ENCODE data around the gene SNAI3.

The SNAI3 gene

DNA sequence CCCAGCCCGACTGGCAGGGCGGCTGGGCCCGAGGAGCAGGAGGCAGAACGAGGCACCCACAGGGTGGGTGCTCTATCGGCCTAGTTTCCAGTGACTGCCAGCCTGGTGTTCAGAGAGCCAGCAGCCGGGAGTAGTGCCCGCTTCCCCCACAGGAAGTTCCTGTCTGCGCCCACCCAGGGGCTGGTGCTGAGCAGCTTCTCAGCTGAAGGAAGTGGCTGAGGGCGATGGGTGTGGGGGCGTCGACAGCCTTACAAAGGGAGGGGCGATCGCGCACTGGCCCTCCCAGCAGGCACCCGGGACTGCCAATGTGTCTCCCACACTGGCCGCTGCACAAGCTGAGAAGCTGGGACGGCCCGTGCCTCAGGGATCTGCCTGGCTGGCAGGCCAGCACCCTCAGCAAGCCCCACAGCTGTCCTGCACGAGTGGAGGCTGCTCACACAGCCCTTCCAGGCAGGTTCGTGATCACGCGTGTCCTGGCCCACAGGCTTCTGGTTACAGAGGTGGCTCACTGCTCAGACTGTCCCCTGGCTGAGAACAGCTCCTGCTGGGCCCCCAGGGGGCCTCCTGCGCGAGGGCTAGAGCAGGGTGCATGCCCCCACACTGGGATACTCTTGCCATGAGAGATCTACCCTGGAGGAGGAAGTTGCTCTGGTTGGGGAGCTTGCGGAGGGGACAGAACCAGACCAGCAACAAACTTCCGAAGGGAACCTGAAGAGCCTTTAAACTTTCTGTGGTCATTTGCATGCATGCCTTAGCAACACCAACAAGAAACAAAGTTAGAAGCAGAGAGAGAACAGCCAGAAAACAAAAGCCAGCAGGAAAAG is 17.4 kb upstream of the SNAI3 start:
- no peak for DNase-seq

DNA sequence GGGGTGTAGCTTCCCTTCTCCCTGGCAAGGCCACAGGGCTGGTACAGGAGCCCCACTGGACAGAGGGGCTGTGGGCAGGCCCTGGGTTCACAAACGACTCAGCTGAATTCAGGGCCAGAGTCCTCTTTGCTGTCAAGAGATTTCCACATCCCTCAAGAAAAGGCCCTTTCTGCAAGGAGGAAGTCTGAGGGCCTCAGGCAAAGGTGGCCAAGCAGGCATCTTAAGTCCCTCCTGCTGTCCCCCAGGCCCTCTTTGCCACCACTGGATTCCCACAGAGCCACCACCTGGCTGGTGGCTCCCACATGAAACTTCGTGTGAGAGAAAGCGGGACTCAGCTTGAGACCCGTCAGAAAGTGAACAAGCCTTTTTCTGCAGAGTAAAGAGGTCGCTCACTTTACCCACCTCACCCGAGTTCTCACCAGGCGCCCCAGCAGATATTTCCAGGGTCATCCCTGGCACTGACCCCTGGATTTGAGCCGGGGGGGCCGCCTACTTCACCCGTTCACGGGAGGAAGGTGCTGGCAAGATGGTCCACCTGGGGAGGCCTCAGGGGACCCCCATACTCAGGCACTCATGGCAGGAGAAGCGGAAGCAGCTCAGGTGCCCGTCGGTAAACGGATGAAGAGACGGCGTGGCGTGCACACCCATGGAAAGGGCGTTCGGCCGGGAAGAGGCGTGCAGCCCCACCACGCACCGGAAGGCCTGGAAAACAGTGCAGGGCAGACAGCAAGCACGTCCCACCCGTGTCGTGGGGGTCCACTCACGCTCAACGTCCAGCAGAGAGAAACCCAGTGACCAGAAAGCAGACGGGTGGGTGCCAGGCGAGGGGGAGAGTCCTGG is 16.3 kb upstream of the SNAI3 start:
- no peak for DNase-seq

DNA sequence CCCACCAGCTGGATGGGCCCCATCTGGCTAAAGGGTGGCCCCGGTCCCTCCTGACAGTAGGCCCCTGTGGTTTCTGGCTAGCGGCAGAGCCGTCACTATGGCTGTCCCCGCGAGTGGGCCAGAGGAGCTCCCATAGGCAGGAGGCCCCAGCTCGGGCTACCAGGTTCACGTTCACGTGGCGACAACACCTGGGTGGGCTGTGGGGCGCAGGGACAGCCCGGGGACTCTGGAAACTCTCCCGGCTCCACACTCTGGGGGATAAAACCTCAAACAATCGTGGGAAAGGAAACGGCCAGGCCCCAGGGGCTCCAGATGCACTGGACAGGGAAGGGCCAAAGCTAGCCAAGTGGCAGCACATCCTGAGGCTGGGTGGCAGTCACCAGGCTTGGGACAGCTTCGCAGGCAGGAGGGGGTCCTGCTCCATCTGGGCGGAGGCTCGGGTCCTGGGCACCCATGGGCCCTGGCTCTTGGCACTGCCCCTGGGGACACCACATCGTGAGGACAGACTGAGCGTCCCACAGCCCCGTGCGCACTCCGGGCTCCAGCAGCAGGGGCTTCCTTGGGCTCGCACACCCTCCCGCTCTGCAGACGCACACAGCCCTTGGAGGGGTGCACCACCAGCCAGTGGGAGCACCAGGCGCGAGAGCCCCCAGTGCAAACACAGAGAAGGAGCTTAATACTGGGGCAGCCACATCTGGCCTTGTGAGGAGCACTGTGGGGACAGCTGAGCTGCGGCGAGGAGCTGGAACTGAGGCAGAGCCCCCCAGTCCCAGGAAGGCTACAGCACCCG is 15.5 kb upstream of the SNAI3 start:
- no peak for DNase-seq

DNA sequence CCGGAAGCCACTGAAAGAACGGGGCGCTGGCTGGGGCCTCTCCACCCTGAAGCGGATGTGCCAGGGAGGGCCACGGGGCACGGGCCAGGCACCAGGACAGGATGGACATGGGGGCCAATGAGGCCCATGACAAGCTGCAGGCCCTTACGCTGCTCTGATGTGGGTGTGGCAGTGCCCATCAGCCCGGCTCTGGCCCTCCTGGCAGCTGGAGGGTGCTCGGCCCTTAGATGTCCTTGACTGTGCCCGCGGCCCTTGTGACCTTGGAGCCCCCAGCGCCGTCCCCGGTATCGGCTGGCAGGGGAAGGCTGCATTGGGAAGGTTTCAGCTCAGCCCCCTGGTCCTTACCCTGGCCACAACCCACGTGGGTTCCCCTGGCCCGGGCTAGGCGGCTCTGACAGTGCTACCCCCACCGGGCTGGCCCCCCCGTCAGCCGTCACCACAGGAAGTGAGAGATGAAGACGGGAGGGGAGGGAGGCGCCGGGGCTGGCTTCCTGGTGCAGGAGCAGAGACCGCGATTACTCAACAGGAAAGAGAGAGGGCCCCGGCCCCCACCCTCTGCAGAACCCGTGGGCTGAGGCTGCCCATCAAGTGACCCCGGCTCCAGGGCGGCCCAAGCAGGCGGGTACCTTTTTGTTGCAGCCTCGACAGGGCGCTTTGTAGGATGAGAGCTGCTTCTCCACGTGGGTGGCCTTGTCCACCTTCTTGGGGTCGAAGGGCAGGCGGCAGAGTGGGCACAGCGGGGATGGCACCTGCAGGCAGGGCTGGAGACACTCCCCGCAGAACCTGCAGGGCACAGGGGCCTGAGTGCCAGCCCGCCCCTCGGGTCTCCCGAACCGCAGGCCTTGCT is 14.6 kb upstream of the SNAI3 start:
- DNase-seq, result peak; percentile 75

DNA sequence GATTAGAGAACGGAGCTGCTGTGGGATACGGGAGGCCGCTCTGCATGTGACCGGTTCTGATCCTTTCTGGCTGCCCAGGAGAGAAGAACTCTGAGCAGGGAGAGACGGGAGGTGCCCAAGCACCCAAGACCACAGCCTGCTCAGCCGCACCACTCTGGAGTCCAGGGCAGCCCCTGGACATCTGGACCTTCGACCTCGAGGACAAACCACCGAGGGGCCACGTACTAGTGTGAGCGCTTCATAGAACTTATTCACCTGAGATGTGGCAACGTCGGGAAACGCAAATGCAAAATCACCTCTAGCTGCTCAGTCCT is 14.0 kb upstream of the SNAI3 start:
- DNase-seq, result no peak

DNA sequence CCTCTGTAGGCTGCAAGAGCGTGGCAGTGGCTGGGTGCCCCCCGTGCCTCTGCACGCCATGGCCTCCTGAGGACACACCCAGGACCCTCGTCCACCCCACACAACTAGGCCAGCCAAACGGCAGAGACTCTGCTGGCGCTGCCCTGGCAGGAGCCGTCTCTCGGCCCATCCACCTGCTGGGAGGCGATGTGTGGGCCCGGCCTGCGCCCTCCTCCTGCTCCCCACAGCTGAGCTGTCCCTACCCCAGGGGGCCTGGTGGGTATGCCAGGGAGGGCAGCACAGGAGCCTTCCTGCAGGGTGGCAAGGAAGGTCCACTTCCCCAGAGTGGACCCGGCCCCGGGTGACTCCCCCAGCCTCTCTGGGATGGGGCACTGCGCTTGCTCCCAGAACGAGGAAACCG is 12.9 kb upstream of the SNAI3 start:
- no peak for DNase-seq

DNA sequence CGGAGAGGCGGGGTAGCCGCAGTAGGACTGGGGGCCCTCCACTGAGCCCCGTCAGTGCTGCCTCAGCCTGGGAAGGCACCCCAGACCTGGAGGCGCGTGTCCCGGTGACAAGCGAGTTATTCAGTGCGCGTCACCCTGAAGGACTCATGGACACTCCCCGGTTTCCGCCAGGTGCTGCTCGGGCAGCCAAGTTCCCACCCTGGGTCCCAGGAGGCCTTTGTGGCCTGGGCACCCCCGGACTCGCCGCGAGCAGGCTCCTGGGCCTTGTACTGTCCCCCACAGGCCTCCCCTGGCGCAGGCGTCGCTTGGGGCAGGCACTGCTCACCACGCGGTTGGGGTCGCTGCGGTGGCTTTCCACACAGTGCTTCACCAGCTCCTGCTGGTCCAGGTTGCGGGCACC is 12.3 kb upstream of the SNAI3 start:
- no peak for DNase-seq

DNA sequence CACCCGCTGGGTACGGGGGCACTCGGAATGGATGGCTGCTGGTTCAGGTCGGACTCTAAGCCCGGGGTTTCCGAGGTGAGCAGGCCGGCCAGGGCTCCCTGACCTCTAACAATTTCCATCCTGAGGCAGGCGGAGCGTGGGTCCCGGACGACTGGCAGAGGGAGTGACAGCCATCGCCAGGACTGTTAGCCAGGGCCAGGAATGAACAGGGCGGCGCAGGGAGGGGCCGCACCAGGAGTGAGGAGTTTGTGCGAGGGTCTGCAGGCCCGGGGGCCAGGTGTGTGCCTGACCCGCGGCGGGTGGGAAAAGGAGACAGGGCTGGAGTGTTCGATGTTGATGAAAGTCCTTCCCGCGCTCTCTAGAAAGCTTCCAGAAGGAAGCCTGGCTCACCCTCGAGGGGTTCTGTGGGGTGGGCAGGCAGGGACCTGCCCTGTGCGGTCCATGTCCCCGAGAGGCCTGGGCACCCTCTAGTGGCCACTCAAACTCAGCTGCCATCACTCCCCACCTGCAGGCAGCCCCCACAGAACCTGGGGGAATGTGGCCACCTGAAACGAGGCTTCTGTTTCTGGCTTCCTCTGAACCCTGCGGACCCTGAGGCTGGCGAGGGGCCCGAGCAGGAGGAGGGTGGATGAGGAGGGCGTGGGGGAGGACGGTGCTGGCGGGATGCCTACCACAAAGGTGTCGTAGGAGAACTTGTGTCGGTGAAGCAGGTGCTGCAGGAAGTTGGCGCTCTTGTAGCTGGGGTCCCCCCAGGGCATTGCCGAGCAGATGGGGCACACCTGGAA is 11.7 kb upstream of the SNAI3 start:
- DNase-seq, result no peak

DNA sequence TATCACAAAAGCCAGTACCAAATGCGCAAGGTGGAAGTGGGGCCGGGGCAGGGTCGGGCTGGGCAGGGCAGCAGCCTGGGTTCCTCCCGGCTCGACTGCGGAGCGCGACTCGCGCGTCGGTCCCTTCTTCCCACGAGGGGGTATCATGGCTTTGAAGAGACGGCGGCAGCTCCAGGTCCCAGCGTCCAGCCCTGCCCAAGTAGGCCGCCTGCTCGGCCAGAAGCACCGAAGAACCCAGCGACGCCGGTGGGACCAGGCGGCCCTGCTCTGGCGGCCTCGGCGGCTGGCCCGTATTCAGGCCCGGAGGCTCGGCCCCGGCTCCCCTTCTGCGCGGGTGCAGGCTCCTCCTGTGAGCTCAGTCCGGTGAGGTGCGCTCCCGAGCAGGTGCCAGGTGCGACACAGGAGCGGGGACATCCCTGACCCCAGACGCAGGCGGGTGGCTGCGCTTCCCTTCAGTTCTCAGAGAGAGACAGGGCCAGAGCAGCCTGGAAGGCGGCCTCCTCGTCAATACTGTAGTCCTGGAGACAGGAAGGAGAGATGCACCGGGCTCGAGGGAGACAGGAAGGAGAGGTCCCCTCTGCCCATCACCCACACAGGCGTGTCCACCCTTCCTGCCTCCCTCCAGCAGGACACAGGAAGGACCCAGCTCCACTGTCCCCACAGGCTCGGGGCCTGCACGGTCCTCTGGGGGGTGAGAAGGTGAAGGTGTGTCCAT is 11.0 kb upstream of the SNAI3 start:
- no peak for DNase-seq

DNA sequence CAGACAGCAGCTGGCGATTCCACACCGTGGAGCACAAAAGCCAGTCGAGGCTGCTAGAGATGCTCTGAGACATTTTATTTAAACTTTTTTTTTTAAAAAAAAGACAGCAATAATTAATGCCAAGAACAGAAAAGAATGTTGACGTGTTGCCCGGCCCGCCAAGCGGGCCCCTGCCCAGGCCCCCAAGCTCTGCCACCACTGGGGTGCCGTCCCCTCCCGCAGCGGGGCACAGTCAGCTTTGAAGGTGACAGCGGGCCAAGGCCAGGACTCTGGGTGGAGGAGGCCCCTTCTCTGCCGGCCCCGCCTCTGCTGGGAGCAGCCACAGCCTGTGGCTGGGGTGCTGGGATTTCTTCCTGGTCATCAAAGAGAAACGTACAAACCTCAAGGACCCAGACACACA is 10.1 kb upstream of the SNAI3 start:
- no peak for DNase-seq

DNA sequence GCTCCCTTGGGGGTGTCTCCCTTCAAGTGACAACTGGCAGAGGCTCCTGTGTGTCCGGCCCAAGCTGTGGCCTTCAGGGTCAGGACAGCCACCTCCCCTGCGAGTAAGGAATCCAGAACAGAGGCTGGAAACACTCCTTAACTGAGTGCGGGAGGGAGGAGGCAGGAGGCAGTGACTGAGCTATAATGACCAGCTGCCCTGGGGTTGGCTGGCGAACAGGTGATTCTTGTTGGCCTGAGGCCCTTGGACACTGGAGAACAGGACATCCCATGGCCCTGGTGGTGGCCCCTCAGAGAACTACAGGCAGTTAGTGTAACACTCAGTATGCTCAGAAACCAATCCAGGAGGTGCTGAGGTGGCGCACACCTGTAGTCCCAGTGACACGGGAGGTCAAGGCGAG is 9.4 kb upstream of the SNAI3 start:
- no peak for DNase-seq

DNA sequence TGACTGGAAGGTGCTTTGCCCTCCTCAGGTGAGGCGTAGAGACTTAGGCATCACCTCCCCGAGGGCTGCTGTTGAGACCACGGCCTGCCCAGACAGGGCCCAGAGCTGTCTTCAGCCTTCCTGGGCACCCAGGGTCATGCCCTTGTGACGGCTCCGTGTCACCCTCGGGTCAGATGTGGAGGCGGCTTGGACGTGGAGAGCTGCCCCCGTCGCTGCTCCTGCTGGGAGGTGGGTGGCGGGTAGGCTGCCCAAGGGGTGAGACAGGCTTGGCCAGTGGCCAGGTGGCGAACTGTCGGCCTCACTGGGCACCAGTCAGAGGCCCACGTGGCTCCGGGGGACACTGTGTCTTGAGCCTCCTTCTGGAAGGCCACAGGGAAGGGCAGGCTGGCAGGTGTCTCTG is 8.9 kb upstream of the SNAI3 start:
- no peak for DNase-seq

DNA sequence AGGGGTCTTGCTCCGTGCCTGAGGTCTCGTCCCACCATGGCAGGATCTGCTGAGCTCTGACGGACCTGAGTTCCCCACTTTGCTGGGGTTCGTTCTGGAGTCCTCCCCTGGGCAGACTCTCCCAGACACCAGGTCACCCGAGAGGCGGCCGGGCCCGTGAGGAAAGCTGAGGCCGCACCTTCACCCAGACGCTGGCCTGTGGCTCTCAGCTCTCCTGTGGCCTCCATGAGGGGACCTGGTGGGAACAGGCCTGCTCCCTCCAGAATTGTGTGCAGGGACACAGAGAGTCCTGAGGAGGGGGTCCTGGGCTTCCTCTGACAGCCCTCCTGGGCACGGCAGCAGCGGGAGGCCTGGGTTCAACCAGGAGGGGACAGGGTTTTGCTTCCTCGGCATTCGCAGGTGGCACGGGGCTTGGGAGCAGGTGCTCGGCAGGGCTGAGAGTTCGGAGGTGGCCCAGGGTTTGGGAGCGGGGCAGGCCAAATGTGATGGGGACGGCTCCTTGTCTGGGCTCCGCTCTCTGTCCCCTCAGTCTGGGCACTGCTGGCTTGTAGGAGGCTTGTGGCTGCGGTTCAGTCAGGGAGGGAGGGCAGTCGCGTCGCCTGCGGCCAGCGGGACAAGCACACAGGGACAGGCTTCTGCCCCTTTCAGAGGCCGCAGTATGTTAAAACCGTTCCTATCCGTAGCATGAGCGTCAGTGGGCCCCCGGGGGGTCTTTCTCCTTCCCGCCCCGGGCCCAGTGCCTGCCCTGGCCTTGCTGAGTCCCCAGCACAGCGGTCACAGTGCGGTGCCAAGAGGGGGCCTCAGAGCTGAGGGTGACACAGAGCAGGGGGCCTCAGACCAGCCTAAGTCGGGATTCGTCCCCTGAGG is 8.1 kb upstream of the SNAI3 start:
- no peak for DNase-seq

DNA sequence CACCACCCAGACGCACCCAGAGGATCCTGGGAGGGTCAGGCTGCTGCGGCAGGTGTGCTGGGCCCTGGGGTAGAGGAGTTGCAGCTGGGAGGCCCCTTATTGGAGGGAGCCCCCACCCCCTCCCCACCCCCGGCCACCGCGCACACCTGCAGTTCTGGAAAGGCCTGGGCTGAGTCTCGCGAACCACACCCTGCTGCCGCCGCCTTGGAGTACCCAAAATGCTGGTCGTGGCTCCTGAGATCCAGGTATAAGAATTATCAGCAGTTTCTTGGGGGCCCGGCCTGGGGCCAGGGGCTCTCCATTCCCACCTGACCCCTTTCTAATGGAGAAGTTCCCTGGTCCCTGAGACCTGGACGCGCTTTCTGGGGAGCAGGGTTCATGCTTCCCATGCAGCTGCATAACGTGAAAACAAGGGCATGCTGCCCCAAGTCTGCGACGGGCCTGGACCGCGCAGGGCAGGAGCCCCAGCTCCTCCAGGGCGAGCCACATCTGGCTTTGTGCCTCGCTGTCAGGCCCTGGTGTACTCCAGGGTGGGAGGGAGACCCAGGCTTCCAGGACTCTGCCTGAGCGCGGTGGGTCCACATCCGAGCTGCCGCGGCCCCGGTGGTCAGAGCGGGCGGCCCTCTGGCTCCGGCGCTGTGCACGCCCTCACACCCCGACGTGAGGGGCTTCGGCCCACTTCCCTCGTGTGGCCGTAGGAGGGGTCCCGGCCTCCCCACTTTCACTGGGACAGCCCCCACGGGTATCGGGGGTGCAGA is 7.3 kb upstream of the SNAI3 start:
- no peak for DNase-seq

DNA sequence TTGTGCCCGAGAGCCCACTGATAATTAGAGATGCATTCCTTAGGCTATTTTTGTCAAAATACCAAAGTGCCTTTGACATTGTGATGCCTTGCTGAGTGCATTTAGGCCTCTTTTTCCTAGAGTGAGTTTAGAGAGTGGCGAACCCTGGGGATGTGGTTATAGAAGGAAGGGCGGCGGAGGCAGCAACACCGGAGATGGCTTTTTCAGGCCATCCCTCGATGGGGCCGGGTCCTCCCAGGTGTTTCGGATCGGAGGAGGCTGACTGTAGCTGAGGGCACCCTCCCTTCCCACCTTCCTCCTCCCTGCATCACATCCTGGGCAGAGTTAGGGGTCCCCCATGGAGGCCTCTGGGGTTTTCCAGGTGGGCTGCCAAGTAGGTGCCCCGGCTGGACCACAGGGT is 6.6 kb upstream of the SNAI3 start:
- DNase-seq, result no peak

DNA sequence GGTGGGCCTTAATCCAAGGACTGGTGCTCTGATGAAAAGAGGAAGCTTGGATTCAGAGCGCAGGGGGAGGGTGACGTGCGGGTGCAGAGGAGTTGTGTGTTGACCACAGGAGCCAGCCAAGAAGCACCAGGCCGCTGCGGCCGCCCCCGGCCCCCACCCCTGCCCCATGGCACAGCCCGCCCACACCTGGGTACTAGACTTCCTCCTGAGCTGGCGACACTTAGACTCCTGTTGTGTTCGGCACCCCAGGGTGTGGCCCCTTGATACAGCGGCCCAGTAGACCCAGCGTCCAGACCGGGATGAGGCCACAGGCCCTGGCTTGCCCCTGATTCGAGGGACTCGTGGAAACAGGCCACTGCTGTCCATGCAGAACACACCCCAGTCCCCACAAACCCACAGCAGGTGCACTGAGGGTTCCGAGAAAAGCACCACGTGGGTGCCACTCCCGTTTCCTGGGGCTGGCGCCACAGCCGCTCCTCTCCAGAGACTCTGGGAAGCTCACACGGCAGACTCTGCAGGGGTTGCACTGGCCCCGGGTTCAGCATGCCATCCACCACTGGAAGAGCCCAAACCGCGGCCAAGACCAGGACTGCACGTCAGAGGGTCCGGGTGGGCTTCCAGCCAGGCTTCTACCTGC is 5.7 kb upstream of the SNAI3 start:
- DNase-seq, result no peak

DNA sequence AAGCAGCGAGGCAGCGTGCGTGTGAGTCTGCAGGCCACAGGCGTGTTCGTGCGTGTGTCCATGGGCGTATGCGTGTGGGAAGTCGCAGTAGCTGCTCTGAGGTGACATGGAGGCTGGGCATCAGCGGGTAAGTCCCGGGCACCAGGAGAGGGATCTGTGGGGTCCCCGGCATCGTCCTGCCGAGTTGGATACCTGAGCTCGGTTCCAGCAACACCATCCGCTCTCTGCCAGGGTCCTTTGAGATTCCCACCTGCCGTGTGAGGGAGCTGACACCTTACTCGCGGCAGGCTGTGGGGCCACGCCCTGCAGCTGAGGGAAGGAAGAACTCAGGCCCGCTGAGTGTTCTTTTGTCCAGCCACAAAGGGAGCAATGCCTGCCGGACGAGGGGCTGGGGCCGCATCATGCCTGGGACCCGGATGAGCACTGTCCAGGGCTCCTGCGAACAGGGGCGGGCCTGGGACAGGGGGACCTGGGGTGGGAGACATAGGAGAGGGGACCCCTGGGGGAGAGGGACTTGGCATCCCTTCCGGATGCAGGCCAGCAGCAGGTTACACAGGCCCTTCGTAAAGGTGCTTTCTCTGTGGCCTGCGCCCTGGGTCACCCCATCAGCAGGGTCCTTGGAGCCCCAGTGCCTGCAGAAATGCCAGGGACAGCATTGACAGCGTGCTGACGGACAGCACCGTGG is 5.0 kb upstream of the SNAI3 start:
- no peak for DNase-seq

Data from kidney glomerular epithelial cell (primary cell).